NCI-H2196 treated with DMSO at 0.1 percent for 48 hours (cell line): ENCODE measurements around the gene LUC7L2.
"Not testable (repeated sequence)": the region's sequence is repeated elsewhere in the genome, so short reads cannot be mapped to it uniquely, and the experiment has no call there.

Source experiments
- DNase-seq: peaks from one replicate; lab custom pipeline; 2025; ENCODE audit not compliant: unreplicated experiment; lab: John Stamatoyannopoulos, UW

The LUC7L2 gene

GRCh38 chr7:139359366-139360209 is at the start of gene LUC7L2:
Gene LUC7L2, plus strand, starts transcription at chr7:139359894. Its CDS starts 368 bp downstream, at chr7:139360262.
- peak; percentile 97 for DNase-seq

GRCh38 chr7:139317939-139318505 is 41.7 kb upstream of the LUC7L2 start:
- no peak for DNase-seq

GRCh38 chr7:139321071-139321745 is 38.5 kb upstream of the LUC7L2 start:
- no peak for DNase-seq

GRCh38 chr7:139324709-139325108 is 35.0 kb upstream of the LUC7L2 start:
- DNase-seq: not testable (repeated sequence)

GRCh38 chr7:139328375-139328774 is 31.3 kb upstream of the LUC7L2 start:
- no peak for DNase-seq

GRCh38 chr7:139329119-139329518 is 30.6 kb upstream of the LUC7L2 start:
- DNase-seq: no peak

GRCh38 chr7:139330333-139331030 is 29.2 kb upstream of the LUC7L2 start:
- DNase-seq: no peak

GRCh38 chr7:139332697-139333359 is 26.9 kb upstream of the LUC7L2 start:
- DNase-seq: no peak

GRCh38 chr7:139333443-139333842 is 26.3 kb upstream of the LUC7L2 start:
- not testable (repeated sequence) for DNase-seq

GRCh38 chr7:139334399-139335150 is 25.1 kb upstream of the LUC7L2 start:
- no peak for DNase-seq

- no peak for DNase-seq
Measured at GRCh38 chr7:139339025-139339424, 20.7 kb upstream of the LUC7L2 start.

GRCh38 chr7:139339698-139340036 is 20.0 kb upstream of the LUC7L2 start:
- no peak for DNase-seq

GRCh38 chr7:139340037-139340807 is 19.5 kb upstream of the LUC7L2 start:
- DNase-seq: peak; percentile 97

- DNase-seq: no peak
Measured at GRCh38 chr7:139340808-139341057, 19.0 kb upstream of the LUC7L2 start.

GRCh38 chr7:139341058-139341775 is 18.5 kb upstream of the LUC7L2 start, which contains the start of gene FMC1:
Gene FMC1, plus strand, starts transcription at chr7:139341337. Its CDS starts 48 bp downstream, at chr7:139341385.
- DNase-seq: peak; percentile 80

GRCh38 chr7:139341776-139342226 is 17.9 kb upstream of the LUC7L2 start:
- peak; percentile 80 for DNase-seq

- DNase-seq: no peak
Measured at GRCh38 chr7:139345042-139345441, 14.7 kb upstream of the LUC7L2 start.

GRCh38 chr7:139351027-139351426 is 8.7 kb upstream of the LUC7L2 start:
- no peak for DNase-seq

- DNase-seq: no peak
Measured at GRCh38 chr7:139354729-139355128, 5.0 kb upstream of the LUC7L2 start.
